GM12892 (cell line): Measurements from ENCODE around the gene DCT.

Experiments
- POLR2A ChIP-seq: IDR thresholded peaks from 2 replicates; pipeline ENCODE4 v1.6.1; 2011; ENCODE audit warnings: low read depth, low read length, control low read depth
- POLR2AphosphoS5 ChIP-seq: IDR thresholded peaks from 2 replicates; pipeline ENCODE4 v1.6.1; 2011; ENCODE audit warnings: low read depth, low read length, control low read depth

GRCh38 chr13:94495806-94496205 is 16.3 kb upstream of the DCT start:
- TF ChIP-seq POLR2AphosphoS5 (no peak), POLR2A (no peak)
